Activated T-cell treated with anti-CD3 and anti-CD28 coated beads, Interleukin-2, amount 50 U/mL, for 48 hours (primary cell): ENCODE measurements around the gene DSG2.

Source experiments
- DNase-seq, 2 experiments: peaks; one replicate each; pipeline ENCODE4 v3.0.0-alpha.2; 2020

DSG2 gene

GRCh38 chr18:31558567-31558966, 60.6 kb downstream of the DSG2 start:
- DNase-seq, result no peak

GRCh38 chr18:31562726-31563125, 64.7 kb downstream of the DSG2 start:
- DNase-seq, result no peak

DNA sequence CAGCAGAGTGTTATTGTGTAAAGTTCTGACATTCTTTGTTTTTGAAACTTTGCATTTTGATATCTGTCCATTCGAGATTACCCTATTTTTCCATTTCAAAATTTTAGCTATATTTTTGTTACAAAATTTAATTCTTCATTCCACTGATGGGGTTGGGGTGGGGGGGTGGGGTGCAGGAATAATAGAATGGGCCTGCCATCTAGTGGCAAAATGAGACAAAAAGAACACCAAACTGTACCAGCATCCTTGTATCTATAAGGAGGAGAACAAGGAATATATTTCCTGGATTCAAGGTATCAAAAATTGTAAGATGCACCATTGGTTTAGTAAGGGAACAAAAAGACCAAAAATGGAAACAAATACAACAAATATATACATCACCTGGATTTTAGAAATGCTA, 65.8 kb downstream of the DSG2 start:
- DNase-seq, result no peak

- no peak for DNase-seq
These were observed 67.4 kb downstream of the DSG2 start for GRCh38 chr18:31565345-31565744.

- no peak for DNase-seq
These were observed 68.0 kb downstream of the DSG2 start for GRCh38 chr18:31565782-31566512.

DNA sequence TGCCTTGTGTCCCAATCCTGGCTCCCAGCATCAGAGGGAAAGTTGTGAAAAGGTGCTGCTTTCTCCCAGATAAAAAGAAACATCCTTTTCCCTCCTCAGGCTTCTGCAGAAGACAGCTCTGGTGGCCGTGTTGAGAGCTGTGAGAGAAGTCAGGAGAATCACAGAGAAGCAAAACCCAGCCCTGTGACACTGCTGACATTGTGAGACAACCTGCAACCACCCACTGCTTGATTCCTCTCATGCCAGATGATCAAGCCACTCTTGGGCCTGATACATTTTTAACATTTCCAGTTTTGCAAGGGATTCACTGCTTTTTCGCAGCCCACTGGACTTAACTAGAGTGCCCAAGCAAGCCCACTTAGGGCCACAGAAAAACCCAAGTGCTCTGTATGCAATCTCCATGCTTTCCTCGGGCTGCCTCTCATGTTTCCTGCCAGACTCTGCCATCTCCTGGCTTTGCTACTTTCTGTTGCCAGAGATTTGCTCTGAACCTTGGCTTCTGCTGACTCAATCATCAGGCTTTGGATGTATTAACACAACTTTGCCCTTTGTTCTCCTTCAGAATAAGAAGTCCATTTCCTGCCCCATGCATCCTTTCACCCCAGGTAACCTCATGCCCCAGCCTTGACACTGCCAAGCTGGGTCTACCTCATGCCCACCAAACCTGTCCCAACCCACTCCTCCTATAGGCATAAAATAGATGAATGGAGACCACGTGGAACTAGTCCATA, 68.8 kb downstream of the DSG2 start:
- DNase-seq, result no peak

DNA sequence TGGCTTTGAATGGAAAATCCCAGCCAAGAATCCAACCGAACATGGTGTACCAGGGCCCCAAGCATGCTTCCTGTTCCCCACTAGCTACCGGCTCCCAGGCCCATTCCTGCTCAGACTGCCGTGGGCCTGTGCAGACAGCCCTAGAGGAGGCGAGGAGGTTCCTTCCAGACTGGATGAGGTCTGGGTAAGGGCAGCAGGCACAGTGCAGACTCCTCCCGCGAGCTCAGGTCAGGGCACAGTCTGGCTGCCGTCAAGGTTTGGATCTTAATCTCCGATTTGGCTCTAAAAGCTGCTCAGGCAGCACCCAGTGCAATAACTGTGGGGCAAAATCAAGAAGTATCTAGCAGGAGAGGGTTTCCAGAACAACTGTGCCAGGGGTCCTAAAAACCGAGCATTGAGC, 74.4 kb downstream of the DSG2 start:
- no peak for DNase-seq

DNA sequence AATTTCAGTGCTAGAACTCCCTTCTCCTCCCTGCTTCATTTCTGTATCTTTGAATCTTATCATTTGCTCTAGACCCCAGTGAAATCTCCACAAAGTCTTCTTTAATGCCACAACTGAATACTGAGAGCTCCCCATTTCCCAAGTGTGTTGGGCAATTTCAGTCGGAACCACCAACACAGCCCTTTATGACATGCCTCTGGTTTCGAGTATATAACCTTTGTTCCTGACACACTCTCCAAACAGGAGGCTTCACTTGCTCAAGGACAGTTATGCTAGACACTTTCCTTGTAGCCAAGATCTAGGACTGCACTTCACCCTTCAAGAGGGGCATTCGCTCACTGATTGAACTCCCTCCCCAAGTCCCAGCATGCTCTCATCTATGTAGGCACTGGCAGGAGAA, 75.1 kb downstream of the DSG2 start:
- no peak for DNase-seq

DNA sequence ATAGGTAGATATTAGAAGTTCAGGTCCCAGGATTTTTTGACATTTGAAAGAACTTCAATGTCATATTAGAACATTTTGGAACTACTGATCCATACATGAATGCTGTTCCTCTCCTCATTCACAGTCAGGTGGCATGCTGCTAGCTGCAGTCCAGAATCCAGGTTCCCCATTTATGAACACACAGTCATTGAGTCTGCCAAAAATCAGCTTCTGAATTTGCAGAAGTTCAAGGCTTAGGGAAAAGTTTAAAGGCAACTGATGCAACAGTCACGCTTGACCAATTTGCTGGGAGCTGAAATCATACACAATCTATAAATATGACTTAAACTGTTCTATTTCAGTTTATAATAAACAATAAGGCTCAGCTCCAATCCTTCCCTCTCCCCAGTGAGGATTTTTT, 76.4 kb downstream of the DSG2 start:
- no peak for DNase-seq

DNA sequence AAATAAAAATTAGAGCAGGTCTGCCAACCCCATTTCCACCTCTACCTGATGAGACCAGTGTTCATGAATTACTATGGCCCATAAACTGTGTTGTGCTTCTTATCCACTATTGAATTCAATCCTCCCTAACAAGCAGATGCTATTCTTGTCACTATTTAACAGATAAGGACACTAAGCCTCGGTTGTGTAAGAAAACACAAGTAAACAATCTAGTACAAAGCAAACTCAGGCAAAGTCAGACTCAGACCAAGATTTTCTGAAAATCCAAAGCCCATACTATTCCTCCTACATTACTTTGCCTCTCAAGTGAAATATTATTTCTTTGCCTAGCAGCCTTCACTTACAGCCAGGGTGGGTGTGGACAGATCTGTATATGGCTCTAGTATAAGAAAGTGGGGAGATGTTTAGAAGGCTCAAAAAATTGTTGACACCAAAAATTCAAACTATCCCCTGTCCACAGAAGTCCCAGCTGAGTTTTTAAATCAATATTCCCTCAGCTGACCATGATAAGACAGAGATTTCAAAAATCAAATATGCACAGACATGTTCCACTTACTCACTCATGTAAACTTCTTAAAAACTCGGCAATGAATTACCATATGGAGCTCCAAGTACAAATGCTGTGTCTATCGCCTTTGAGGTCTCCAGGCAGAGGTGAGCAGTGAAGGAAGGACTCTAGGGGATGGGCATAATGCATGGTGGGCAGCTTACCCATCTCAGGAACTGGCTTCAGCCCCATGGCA, 77.7 kb downstream of the DSG2 start:
- DNase-seq, result no peak

DNA sequence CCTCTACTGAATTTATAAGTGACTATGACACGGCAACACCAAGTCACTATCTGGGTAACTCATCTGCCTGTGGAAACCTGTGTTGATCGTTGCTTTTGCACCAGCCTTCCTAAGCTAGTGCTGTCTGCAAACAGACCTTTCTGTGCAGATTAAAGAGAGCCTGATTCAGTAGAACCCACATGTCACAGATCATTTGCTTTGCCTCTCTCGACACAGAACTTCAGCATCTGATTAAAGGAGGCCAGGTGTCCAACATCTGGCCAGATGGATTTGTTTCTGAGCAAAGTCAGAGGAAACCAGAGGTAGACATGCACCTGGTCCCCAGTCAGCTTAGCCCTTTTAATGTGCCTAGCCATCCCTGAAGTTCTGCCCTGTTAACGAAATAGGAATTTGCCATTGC, 78.7 kb downstream of the DSG2 start:
- DNase-seq, result no peak

DNA sequence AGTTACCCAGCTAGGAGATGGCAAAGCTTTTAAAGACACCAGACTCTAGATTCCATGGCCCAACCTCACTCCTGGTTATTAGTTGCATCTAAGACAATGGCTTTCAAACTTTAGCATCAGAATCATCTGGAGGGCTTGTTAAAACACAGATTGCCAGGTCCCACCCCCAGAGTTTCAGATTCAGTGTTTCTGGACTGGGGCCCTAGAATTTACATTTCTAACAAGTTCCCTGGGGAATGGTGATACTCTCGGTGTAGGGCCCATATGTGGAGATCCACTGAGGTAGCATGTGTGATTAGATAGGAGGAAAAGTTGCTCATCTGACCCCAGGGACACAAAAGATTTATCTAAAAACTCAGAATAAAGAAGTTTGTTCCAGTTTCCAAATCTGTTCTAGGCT, 79.2 kb downstream of the DSG2 start:
- no peak for DNase-seq

DNA sequence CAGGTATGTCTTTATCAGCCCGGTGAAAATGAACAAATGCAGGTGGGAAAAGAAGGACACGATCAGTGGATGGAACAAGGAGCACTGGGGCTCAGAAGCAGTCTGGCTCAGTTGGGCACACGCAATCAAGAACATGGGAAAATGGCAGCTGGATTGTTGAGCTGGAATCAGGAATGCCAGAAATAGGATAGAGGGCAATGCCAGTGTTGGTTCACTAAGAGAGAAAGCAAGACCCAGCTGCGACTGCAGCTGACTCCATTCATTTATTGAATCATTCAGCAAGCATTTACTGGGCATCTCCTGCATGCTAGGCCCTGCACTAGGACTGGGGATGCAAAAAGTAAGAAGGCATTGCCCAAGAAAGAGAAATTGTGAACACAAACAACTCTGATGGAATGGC, 80.1 kb downstream of the DSG2 start:
- DNase-seq, result no peak

- no peak for DNase-seq
These were observed 81.4 kb downstream of the DSG2 start for GRCh38 chr18:31579375-31579774.

GRCh38 chr18:31581498-31582197, 83.7 kb downstream of the DSG2 start:
- no peak for DNase-seq

- DNase-seq, result no peak
These were observed 85.3 kb downstream of the DSG2 start for GRCh38 chr18:31583185-31583854.

GRCh38 chr18:31585991-31586390, 88.0 kb downstream of the DSG2 start:
- DNase-seq, result no peak

DNA sequence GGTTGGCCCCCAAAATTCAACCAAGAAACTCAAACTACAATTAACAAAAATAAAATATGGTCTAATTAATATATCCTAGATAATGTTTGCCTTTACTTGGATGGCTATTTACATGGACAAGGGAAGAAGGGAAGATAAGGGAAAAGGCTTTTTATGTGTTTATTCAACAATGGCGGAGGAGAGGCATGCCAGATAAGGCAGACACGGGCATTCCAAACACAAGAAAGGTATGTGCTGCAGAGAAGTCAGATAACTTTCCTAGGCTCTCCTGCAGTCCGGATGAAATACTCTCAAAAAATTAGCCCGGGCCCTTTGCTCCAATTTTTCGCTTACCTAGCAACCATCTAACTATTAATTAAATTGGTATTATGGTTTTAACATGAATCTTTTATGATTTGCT, 88.6 kb downstream of the DSG2 start:
- DNase-seq, result no peak

- DNase-seq, result no peak
These were observed 89.6 kb downstream of the DSG2 start for GRCh38 chr18:31587529-31587928.

GRCh38 chr18:31590570-31590969, 92.6 kb downstream of the DSG2 start:
- no peak for DNase-seq

GRCh38 chr18:31591113-31591512, 93.1 kb downstream of the DSG2 start:
- no peak for DNase-seq

GRCh38 chr18:31591628-31592027, 93.7 kb downstream of the DSG2 start, which contains the start of gene TTR:
Gene TTR, plus strand, starts transcription at chr18:31591877. Its CDS starts 26 bp downstream, at chr18:31591903.
- DNase-seq, result no peak
